ENCODE data around the gene PDLIM1.

Gene PDLIM1, protein sequence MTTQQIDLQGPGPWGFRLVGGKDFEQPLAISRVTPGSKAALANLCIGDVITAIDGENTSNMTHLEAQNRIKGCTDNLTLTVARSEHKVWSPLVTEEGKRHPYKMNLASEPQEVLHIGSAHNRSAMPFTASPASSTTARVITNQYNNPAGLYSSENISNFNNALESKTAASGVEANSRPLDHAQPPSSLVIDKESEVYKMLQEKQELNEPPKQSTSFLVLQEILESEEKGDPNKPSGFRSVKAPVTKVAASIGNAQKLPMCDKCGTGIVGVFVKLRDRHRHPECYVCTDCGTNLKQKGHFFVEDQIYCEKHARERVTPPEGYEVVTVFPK
- 0.71 to 12.1 (median 5.7) reads per million in 4 experiments for total RNA-seq

DNA sequence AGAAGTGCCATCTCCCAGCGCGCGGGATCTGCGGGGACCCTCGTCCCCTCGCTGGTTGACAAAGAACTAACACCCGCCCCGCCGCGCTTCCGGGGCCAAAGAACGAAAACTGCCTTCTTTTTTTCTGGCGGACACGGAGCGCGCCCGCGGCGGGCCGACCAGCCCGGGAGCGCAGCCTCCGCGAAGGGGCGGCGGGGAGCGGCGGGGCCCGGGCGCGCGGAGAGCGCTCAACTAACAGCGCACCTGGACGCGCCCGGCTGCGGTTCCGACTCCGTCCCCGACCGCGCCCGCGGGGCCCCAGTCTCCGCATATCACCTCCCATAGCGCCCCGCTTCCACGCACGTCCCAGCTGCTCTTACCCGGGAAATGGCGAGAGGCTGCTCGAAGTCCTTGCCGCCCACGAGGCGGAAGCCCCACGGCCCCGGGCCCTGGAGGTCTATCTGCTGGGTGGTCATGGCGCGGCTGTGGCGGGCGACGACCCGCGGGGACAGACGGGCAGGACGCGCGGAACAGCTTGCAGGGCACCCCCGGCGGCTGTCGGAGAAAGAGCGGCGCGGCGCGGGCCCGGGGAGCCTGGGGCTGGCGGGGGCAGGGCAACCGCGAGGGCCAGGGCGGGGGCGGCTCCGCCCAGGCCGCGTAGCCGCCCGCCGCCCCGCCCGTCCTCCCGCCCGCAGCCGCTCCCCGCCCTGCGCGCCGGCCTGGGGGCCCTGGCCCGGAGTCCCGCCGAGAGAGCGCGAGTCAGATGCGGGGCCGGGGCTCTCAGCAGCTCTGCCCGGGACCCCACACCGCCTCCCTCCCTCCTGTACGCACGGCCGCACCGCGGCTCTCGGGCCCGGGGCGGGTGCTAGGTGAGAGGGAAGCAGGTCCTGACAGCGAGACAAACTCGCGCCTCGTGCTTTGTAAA, at the start of gene PDLIM1:
PDLIM1 (minus strand) TSS at position 543 of the 904 bp plus-strand sequence; CDS start at position 455, 88 bp downstream.
- no peak for DNase-seq

DNA sequence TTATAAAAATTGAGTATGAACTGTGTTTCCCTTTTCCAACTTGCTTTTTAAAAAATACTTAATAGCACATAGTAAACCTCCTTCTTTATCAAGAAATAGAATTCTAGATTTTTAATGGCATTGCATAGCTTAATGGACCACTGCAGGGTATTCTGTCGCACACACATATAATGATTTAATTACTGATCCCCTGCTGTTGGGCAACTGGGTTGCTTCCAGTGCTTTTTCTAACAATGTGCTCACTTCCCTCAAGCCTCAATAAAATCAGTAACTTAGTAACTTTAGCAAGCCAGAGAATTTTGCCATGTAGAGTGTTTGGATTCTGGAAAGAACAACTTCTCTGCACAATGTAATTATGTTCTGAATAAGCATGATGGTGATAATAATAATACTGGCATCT, 49.1 kb upstream of the PDLIM1 start:
- no peak for DNase-seq

DNA sequence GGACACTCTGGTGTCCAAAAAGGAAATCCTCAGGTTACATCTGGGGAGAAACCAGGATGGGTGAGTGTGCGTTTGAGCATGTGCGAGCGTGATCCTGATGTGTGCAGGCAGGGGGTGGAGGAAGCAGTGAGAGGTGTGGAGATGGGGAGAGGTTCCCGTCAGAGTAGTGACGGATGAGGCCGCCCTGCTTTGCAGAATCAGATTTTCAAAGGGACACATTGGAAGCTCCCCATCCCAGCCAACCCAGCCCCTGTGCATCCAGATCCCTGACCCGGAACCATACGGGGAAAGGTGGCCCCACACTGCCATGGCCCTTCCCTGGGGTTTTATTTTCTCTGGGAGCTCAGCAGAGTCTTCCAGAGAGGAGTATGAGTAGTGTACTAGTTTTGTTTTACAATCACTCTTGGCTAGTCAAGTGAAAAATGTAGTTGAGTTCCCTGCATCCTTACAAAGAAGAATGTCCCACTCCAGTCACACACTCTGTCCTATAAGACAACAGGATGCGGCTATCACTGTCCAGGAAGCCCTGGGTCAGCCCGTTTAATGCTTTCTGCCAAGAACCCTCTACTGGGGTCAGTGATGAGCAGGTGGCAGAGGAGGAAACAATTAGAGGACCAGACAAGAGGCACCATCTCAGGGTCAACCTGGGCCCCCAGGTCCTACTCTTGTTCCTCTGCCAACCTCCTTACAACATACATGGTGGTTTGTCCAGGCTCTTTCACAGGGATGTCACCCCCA, 46.8 kb upstream of the PDLIM1 start:
- no peak for DNase-seq

DNA sequence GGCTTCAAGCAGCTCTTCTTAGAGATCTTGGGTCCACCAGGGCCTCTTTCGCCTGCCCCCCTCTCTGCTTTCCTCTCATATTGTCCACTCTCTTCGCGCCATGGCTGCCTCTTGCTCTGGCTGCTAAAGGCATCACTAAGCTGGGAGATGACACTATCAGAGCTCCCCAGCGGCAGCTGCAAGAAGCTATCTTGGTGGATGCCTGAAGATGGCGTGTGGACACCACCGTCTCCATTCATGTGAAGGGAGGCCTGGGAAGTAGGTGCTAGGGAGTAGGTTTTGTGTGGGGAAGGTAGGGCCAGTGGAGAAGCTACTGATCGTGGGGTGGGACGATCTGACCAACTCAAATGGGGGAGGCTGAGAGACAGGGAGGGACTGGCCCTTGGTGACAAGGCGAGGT, 45.9 kb upstream of the PDLIM1 start:
- DNase-seq = no peak

DNA sequence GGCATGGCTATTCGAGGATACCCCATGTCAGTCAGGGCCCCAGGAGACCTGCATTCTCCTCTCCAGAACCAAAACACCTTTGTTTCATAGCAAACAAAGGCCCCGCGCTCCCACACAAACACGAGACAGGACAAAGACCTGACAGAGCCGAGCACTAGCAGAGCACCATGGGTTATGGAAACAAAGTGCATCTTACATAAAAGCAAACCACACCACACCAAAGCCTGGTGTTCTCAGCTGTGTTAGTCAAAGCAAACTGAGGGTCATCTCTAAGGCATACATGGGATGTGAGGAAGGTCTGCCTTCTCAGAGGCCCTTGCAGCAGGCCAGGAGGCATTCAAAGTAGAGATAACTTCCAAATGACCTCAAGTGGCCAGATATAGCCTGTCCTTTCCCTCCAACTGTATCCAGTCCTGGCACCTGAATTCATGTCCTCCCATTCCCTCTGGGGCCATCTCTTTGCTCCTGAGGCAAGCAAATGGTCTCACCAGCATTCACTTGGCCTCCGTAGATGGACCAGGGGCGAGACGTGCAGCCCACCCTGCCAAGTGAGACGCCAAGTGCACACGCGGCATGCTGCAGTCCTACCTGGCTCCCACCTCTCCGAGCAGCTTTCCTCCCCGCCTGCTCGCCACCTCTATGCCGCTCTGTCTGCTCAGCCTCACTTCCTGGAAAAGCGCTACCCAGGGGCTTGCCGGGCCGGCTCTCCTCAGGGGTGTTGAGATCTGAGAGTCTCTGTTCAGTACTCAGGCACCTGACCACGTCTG, 45.3 kb upstream of the PDLIM1 start:
- DNase-seq = no peak

DNA sequence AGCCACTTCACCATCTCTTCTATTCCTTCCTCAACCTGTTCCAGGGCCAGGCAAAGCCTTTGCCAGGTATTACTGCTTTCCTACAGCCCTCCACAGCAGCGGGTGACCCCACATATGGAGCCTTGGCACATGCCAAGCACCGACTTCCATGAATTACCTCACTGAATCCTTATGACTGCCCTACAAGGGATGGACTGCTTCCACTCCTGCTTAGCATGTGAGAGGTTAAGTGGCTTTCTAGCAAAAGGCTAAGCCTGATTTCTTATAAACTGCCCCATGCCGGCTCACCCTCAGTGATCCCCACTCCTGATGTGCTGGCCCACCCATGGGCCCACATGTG, 44.0 kb upstream of the PDLIM1 start:
- DNase-seq = no peak

DNA sequence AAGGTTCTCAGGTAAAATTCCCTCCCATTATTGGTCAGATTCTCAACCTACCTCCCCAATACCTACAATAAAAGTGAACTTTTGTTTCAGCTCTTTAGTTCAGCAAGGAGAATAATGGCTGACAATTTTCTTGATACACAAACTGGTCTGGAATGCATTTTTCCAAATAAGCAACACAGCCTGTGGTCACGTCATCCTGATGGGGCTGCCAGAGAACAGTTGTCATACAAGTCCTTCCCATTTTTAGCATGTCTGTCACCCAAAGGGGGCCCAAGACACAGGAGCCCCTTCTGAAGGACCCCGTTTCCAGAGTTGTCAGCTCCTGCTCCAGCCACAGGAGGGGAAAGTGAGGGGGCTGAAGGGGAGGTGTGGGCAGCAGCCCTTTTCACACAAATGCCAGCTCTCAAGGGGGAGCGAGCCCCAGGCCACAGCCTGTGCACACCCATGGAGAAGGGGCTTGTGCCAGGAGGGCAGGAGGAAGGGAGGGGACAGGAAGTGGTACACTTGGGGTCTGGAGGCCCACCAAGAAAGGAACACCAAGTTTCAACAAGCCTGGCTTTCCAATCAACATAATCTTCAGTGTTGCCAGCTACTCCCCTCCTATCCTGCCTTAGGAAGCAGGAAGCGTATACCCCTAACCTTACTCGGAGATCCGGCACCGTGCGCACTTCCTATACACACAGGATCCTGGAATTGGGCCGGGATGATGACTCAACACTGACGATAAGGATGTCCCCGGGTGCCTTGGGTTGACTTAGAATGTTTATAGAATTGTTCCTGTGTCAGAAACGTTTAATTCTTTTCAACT, 43.4 kb upstream of the PDLIM1 start:
- no peak for DNase-seq

DNA sequence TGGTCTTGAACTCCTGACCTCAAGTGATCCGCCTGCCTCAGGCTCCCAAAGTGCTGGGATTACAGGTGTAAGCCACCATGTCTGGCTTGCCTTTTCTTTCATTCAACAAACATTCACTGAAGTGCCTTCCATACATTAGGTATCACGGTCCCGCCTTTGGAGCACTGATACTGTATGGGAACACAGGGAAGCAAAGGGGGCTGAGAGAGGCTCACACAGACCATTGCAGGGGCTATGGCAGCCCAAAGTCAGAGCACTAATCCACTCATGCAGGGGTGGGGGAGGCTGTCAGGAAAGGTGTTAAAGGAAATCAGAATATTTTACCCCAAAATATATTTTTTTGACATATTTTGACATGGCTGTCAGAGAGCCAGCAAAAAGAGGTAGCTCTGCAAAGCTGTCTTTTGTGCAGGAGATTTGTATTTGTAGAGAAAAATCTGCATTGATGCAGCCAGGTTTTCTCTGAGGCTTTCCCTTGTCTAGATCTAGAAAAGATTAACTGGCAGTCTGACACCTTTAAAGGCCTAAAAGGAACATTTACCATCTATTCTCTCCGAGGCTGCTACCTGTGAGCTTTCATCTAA, 42.0 kb upstream of the PDLIM1 start:
- no peak for DNase-seq

DNA sequence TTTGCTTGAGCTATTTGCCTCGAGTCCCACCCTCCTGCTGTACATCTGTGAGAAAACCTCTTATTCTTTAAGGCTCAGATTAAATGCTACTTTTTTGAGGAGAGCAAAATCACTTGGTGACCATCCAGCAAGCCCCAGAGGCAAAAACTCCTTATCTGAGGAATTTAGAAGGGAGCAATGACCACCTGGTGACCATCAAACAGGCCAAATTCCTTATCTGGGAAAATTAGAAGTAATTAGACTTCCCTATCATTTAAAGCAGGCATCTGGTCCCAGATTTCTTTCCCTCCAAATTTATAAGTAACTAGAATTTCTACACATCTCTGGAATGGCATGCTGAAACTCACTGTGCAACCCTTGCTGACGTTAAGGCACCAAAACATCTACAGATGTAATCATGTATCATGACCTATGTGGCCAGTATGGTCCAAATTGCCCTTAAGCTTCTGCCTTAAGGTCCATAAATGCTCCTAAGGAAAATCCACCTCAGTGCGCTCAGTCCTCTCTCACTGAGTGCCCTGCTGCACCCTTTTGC, 40.9 kb upstream of the PDLIM1 start:
- no peak for DNase-seq

DNA sequence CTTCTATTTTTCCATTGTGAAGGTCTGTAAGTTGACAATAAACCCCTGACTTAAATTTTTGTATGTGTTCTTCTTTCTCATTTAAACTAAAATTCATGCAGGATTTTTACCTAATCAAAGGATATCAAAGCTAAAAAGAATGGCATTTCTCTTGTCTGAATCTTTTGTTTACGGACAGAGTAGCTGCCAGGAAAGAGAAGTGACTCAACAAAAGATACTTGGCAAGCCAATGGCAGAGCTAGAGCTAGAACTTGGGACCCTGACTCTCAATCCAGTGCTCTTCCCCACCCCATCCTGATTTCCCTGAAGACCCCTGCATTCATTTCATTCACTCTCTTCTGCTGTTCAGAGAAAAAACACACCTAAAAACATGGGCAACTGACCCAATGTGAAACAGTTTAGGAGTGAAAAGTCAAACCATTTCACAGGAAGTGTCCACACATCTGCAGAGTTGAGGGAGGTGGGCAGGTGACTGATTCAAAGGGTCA, 40.2 kb upstream of the PDLIM1 start:
- DNase-seq = no peak

DNA sequence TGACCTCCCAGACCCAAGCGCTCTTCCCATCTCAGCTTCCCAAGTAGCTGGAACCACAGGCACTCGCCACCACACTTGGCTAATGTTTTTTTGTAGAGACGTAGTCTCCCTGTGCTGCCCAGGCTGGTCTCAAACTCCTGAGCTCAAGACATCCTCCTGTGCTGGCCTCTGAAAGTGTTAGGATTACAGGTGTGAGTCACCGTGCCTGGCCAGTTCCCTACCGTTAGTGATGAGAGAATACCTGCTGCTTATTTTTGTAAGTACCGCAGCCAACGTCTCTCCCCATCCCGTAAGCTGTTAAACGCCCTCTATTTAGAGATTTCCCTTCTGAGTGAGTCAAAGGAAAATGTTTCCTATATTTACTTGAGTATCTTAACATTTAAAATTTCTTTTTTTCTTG, 38.5 kb upstream of the PDLIM1 start:
- DNase-seq = no peak

DNA sequence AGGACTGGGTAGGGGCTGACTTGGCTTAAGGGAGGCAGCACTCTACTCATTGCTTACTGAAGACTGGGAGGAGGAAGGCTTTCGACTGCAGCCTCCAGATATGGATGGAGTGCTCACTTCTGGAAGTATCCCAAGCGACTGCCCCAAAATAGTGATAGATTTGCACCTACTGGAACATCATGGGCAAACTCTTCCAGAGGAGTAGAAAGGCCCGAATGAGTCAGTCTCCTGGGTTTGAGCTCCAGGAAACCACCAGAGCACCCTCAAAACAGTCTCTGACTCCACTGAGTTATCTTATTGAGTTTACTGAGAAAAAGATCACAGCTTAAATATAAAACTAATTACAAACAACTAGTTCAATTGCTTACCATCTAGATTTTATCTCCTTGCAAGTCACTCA, 37.2 kb upstream of the PDLIM1 start:
- no peak for DNase-seq

DNA sequence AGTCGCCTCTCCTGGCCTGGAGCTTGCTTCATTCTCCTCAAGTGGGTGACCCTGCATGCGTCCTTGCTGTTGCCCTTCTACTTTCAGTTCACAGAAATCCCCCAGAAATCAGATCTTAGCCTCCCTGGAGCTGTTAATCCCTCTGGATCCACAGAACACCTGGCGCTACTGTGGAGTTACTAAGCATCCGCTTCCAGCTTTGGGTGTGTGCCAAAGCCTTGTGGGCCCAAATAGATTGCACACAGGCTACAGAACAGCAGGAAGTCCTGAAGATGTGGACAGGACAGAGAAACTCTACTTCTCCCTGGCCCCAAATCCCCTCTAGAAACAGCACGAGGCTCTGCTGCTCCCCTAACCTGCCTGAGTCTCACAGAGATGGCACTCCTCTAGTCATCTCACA, 36.6 kb upstream of the PDLIM1 start:
- DNase-seq = no peak

DNA sequence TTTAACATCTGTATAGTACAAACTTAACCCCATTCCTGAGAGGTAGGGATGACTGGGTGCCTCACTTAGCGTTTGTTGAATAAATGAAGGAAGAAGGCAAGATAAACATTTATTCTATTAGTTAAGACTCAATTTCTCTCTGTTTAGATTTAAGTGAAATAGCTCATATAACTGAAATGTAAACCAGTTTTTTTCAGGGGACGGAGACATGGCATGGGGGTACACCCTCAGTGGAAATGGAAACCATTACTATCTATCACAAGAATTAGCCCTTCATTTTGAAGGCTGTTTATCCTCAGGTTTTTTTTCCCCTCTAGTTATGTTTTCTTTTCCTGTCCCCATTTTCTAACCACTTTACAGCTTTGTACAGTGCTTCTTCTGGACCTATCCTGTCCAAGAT, 35.6 kb upstream of the PDLIM1 start:
- DNase-seq = no peak

DNA sequence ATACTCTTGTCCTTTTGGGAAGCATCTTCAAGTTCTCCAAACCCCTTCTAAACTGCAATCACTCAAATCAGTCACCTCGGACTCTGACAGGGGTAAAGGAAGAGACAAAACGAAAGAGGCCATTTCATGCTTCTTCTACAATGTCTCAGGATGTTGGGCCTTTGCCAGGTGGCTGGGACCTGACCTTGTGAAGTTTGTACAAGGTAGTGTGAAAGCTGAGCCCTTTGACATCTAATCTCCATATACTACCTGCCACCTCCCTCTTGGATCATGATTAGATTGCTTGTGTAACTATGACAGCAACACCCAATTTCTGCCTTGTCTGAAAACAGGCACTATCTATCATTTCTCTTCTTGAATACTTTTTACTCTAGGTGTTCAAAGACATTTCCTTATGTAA, 35.1 kb upstream of the PDLIM1 start:
- DNase-seq = no peak

DNA sequence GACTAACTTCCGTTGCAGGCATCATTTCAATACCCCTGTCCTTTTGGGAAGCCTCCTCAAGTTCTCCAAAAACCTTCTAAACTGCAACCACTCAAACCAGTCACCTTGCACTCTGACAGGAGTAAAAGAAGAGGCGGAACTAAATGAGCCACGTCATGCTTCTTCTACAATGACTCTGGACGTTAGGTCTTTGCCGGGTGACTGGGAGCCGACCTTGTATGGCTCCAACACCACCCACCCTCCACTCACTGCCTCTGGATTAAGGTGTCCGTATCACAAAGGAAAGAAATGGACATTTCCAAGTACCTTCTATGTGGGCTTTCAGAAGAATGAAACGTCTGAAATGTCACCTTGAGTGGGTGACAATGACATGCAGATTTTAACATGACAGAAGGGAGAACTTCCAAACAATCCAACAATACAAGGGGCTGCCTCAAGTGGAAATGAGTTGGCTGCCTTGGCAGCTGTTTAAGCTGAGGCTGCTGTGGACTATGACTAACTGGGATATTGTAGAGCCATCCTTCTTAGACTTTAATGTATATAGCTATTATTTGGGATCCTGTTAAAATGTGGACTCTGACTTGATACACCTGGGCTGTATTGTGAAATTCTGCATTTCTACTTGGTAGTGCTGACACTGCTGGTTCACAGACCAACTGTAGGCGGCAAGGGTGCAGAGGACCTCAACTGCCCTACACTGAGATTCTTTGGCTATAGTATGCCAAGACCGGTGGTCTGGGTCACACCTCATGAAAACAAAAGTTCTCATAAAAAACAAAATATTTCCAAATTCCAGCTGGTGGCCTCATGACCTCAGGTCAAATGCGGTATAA, 33.8 kb upstream of the PDLIM1 start:
- no peak for DNase-seq

DNA sequence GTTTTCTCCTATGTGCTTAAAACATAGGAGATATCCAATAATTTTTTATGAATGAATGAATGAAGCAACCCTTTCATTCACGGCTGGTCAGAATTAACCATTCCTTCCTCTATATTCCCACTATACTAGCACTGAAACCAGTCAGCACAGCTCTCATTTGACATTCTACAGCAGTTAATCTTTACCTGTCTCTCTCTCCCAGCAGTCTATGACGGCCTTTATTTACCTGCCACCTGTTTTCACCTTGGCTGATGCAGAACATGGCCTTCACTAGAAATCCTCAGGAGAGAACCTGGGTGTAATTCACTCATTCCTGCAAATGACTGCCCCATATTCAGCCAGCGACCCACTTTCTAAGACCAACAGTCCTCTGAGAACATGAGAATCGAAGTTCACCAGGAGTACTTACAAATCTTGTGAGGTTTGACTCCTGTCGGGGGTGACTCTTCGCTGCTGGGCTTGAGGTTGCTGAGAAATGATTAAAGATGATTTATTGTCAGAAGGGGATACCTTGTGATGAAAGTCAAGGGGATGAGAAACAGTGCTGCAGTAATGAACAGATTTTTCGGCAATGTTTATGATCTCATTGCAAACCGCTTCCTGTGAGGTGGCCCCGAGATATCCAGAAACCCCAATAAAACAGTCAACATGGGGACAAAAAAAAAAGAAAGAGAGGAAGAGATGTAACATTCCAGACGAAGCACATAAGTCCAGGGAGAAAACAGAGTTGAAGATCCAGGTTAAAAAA, 30.9 kb upstream of the PDLIM1 start:
- DNase-seq = no peak

DNA sequence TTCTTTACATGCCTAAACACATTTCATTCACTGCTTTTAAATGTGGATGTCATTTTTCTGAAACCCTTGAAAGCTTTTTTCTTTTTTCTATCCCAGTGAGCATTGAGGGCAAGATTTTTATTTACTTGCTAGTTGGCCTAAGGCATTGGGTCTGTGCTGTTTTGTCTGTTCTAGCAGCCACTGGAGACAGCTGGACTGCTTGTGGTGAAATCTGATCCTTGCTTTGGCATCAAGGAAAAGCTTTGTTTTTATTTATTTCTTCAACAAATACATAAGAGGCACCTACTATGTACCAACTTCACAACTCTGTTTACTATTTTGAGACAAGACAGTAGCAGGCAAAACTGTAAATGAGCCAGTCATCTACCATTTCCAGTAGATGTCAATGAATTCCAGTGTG, 28.4 kb upstream of the PDLIM1 start:
- DNase-seq = no peak

DNA sequence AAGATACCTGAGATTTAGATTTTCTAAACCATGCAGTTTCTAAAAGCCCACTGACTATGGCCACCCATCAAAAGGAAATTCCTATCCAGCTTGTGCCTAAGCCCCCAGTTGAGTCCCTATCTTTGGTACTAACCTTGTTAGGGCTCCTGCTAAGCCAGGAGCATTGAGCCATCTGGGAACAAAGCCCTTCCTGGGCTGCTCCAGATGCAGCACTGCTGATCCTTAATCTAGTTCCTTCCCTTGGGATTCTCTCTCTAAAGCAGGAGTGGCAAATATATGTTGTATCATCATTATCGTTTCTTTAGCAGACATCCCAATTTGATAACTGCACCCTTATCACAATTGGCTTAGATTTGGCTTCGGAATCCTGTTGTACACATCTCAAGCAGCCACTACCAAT, 24.7 kb upstream of the PDLIM1 start:
- no peak for DNase-seq
